ENCODE measurements around the gene PLA2G2A.
"Not testable (repeated sequence)": the region's sequence is repeated elsewhere in the genome, so short reads cannot be mapped to it uniquely, and the experiment has no call there.

The PLA2G2A gene

DNA sequence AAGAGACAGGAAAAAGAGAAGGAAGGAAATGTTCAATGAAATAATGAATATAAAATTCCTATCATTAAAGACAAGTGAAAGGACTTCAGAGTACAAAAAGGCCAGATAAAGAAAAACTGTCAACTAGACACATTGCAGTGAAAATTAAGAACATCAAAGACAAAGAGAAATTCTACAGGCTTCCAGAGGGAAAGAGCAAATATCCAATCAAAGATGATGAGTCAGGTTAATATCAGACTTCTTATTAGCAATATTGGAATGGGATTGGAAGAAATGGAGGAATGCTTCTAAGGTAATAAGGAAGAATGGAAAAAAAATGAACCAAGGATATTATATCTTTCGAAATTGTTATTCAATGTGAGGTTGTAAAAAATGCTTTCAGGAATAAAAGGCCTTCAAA, 7.8 kb downstream of the PLA2G2A start:
- no peak for DNase-seq

DNA sequence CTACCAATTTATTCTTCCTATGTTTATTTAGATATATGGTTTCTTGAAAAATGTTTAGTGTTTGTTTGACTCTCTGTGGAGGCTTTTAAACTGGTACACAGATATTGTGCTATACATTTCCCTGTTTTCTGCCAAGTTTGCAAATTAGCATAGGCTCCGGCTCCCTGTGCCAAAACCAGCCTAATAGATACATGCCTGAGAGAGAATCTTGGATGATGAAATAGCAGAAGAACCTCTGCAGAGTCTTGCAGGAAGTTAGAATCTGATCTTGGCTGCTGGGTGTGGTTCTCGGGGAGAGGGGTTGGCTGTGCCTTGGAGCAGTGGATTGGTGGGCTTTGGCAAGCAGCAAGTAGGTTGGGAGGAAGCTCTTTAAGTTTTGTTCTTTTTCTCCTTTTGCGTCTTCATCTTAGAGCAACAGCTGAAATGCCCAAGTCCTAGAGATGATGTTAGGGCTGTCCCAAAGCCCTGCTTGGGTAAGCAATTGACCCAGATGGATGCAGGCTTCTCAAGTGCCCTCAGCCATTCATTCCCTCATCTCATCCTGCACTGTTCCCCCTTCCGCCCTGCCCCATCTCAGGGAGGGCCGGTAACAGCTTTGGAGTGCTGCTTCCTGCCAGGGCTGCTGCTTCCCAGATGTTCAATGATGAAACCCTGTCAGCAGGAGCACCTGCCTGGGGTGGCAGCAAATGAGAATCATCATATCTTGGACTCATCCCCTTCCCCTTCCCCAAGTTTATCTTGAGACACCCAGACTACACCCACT, 9.3 kb downstream of the PLA2G2A start:
- DNase-seq, result no peak

GRCh38 chr1:19967808-19968207, 11.6 kb downstream of the PLA2G2A start:
- DNase-seq, result no peak

DNA sequence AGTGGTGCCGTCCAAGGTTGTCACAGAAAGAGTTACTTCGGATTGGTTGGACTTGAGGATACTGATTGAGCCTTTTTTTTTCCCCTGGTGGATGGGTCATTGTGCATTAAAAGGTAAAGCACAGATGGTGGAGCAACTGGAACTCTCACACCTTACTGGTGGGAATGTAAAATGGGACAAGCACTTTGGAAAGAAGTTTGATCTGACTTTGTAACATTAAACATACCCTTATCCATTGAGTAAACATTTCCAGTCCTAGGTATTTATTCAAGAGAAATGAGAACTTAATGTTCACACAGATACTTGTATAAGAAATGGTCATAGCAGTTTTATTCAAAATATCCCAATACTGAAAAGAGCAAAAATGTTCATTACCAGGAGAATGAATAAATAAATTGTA, 14.9 kb downstream of the PLA2G2A start:
- DNase-seq, result no peak

DNA sequence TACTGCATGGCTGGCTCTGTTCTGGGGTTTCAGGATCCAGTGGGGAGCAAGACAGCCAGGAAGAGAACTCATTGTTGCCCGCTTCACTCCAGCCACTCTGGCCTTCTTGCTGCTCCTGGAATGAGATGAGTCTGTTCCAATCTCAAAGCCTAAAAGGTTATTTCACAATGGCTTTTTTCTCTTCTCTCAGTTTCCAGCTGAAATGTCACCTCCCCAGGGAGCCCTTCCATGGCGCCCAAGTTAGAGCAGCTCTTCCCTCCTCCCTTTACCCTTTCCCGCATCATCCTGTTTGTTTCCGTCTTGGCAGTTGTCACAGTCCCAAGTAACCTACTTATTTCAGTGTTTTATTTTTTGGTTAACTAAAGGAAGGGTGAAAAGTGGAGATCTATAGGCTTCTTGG, 15.8 kb downstream of the PLA2G2A start:
- DNase-seq, result no peak

DNA sequence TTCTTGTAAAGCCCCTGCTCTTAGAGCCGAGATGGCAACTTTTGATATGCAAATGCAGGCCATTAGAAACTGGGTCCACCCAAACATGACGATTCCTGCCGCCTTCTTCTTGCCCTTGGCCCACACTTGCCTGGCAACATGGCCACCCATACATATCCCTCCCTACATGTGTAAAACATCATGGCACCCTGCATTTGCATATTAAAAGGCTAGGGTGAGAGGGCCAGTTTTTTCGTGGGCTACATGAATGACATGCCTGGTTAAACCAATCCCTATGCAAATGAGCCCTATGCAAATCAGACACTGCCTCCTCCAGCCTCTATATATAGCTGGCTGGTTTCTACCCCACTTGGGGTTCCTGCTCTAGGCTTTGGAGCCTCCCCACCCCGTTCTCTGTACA, 18.8 kb downstream of the PLA2G2A start:
- no peak for DNase-seq

DNA sequence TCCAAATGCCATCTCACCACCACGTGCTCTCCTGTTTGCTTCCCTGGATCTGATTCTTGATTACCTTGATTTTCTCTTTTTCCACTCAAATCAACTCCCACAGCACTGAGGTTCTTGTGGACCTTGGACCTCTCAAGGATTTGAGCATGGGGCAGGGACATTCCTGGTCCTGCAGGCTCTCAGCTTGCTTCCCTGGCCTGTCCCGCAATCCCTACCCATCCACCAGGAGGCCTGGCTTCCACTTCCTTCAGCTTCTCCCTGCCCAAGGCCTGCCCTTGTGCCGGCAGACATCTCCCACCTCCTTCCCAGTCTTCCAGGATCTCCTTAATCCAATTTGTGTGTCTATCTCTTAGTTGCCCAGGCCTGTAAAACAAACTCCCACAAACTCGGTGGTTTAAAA, 21.6 kb downstream of the PLA2G2A start:
- no peak for DNase-seq

- no peak for DNase-seq
These were observed 23.8 kb downstream of the PLA2G2A start for GRCh38 chr1:19955534-19956170.

DNA sequence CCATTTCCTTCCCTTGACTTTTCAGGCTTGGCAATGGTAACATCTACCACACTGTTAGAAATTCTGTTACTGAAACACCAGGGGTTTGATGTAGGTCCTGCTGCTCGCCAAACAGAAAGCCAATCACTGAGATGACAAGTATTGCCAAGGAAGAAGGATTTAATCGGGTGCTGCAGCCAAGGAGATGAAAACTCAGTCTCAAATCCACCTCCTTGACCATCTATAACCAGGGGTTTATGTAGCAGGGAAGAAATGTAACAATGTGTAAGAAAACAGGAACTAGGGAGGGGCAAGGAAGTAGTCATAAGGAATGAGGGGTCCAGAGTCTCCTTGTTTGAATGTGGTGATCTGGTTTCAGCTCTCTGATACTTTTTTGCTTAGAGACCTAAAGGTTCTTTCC, 25.4 kb downstream of the PLA2G2A start:
- DNase-seq, result no peak

DNA sequence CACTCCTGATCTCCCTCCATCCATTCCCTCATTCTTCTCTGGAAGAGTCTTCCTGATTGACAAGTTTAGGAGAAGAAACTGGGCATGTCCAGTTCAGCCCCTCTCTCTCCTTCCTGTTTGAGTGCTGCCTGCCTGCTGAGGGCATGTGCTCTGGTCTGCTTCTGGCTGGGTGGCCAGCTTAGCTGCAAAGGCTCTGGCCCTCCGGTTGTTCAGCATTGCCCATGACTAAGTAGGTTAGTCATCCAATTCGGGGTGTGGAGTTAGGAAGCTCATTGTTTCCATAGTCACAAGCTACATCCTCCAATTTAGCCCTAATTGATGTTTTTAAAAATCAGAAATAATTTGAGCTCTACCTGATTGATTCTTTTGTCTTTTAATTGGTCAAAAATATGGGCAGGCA, 30.4 kb downstream of the PLA2G2A start:
- no peak for DNase-seq

GRCh38 chr1:19946971-19947370, 32.4 kb downstream of the PLA2G2A start:
- no peak for DNase-seq

GRCh38 chr1:19946331-19946751, 33.1 kb downstream of the PLA2G2A start:
- DNase-seq, result no peak

GRCh38 chr1:19945914-19946313, 33.5 kb downstream of the PLA2G2A start:
- DNase-seq, result no peak

- no peak for DNase-seq
These were observed 36.8 kb downstream of the PLA2G2A start for GRCh38 chr1:19942657-19943056.

GRCh38 chr1:19942088-19942487, 37.3 kb downstream of the PLA2G2A start:
- DNase-seq, result no peak

- DNase-seq, result no peak
These were observed 38.2 kb downstream of the PLA2G2A start for GRCh38 chr1:19941206-19941568.

- no peak for DNase-seq
These were observed 38.8 kb downstream of the PLA2G2A start for GRCh38 chr1:19940486-19941205.

DNA sequence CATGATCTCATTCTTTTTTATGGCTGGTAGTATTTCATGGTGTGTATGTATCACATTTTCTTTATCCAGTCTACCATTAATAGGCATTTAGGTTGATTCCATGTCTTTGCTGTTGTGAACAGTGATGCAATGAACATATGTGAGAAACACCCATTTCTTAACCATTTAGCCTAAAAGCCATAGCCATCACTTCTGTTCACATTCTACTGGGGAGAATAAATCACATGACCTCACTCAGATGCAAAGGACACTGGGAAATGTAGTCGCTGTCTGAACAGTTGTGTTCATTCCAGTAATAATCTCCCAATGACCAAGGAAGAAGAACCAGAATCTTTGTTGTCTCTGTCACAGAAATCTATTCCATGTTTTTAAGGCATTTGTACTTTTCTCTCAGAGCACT, 40.9 kb downstream of the PLA2G2A start:
- no peak for DNase-seq

GRCh38 chr1:19936061-19936750, 43.2 kb downstream of the PLA2G2A start:
- DNase-seq, result no peak

- no peak for DNase-seq
These were observed 45.1 kb downstream of the PLA2G2A start for GRCh38 chr1:19934336-19934735.

DNA sequence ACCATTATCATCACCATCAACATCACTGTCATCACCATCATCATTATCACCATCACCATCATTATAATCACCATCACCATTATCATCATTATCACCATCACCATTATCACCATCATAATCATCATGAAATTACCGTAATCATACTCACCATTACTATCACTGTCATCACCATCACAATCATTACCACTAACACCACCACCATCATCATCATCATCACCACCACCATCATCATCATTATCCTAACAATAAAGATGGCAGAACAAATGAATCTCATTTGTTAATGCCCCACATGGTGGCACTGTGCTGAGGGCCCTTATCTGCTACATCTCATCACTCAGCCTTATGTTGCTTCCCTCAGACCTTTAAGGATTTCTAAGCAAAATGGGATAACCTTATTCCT, 46.6 kb downstream of the PLA2G2A start:
- DNase-seq, result no peak

- not testable (repeated sequence) for DNase-seq
These were observed 52.3 kb downstream of the PLA2G2A start for GRCh38 chr1:19927130-19927421.

GRCh38 chr1:19926296-19927129, 52.9 kb downstream of the PLA2G2A start:
- no peak for DNase-seq

Data from activated CD4-positive, alpha-beta T cell treated with anti-CD3 and anti-CD28 coated beads, Interleukin-10, Interleukin-2, amounts not matched to agents 100 ng/mL and 50 ng/mL, durations not matched to agents 16 hours and 8 hours (primary cell).